ENCODE data around the gene PGD.

GRCh38 chr1:10444795-10445397, 46.0 kb downstream of the PGD start:
- no peak for TF ChIP-seq POLR2A (IDR thresholded peaks at IDR 0.05)
- TF ChIP-seq POLR2AphosphoS5 (IDR thresholded peaks at IDR 0.05), result no peak
